Lung microvascular endothelial cell (primary cell): ENCODE results near the gene VPS13D. TPM values are rescaled to one million over a fixed set of nuclear protein-coding genes. Genes with fewer than 3 reads are reported as not detected.
A peak's percentile ranks its signal among the peaks of the same experiment; 100 is the strongest.

Experiments
- DNase-seq, 2 donors: peaks; one replicate each; pipeline versions ENCODE4 v3.0.0 to v3.0.0-alpha.2; 2010; ENCODE audit warnings: low read depth in 2 of 2
- total RNA-seq: library from RNA; depleted of rRNA; stranded (reverse); fragments of >200 nt; gene quantifications from 2 replicates; pipeline ENCODE4 v1.2.1, GENCODE V29; 2014

Gene VPS13D
- total RNA-seq, 1 donor from 2014 or later, result 28.8 TPM

DNA sequence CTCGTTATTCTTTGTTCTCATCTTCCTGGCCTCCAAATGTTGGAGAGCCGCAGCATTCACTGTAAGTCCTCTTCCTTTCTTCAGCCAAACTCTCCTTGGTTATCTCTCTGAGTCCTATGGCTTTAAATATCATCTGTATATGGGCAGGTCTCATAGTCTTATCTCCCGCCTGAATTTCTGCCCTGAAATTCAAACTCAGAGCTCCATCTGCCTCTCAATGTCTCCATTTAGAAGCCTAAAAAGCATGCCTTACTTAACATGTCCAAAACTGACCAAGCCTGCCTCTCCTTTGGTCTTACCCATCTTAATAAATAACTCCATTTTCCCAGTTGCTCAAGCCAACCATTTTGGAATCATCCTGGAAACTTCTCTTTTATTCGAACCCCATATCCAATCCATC, 307.5 kb downstream of the VPS13D start:
- no peak for DNase-seq

DNA sequence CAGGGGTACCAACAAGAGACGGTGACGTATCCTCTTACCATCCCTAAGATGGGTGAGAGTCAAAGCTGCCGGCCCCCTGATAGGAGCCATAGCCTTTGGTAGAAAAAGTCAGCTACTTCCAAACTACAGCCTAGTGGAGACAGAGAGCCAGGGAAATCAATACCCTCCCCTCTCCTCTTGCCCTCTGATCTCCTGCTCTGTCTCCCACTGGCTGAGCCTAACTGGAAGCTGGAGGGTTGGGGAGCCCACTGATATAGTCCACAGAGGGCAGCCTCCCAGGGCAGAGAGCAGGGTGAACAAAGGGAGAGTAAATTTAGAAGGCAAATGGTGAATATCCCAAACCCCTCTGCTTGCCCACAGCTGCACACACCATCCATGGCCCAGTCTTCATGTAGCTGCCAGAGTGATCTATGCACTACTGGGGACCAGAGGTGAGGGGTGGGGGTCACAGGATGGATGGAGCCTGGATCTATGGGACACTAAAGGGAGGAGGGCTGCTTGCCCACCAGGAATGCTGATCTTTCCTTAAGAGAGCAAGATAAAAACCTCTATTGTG, 308.2 kb downstream of the VPS13D start:
- no peak for DNase-seq

- DNase-seq, result peak in 1 of 2 donors; percentile 47
These were observed 308.7 kb downstream of the VPS13D start for GRCh38 chr1:12538536-12538935.

- DNase-seq, result no peak
These were observed 309.5 kb downstream of the VPS13D start for GRCh38 chr1:12539320-12539704.

DNA sequence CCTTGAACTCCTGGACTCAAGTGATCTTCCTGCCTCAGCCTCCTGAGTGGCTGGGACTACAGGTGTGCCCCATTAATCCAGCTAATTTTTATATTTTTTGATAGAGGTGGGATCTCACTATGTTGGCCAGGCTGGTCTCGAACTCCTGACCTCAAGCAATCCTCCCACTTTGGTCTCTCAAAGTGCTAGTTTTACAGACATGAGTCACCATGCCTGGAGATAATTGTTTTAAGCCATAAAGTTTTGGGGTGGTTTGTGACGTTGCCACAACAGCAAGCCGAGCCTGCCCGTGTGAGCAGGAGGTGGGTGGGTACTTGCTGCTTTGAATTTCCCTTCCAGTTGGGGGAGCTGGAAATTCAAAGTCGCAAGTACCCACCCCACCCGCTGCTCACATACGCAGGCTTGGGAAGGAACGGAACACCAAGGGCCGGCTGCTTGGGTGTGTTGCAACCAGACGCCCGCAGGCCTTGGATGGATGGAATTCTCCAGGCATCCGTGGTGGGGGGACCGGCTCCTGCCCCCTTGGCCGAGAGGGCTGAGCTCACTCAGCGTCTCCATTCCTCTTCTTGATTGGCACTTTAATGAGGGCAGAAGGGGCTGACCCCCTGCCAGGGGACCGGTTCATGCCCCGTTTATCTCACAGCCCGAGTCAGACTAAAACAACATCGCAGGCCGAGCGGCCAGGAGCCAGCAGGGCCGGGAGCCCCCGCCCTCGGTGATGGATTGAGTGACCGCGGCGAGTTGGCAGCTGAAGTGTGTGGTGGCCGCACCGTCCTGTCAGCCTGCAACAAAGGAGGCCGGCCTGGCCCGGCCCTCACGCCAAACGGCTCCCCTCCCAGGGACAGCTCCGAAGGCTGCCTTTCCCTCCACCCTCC, 310.1 kb downstream of the VPS13D start:
- peak; percentile 66 to 88 for DNase-seq

DNA sequence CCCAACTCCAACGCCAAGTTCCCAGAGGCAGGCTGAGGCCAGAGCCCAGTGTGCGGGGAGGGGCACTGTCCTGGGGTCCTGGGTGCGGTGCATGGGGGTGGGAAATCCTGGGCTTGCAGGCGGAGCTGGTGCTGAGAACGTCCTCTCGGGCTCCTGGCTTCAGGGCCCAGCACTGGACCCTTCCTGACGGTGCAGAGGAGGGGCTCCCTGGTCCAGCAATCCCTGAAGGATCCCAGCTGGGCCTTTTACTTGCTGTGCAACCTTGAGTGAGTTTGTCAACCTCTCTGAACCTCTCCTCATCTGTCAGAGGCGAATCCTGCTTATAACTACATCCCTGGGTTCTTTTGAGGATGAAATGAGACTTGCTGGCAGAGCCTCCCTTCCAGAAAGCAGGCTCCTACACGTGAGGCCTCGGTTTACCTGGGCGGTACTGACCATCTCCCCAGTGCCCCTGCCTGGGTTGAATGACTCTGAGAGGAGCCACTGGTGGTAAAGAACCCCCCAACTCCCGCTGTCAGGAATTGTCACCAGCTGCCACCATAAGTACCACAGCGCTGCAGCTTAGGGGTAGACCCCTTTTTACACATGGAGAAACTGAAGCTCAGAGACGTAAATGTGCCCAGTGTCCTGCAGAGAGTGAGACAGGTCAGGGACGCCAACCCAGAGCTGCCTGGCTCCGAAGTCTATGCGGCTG, 310.9 kb downstream of the VPS13D start:
- DNase-seq, result no peak

GRCh38 chr1:12541274-12542137, 311.7 kb downstream of the VPS13D start:
- peak in 1 of 2 donors; percentile 62 for DNase-seq

- no peak for DNase-seq
These were observed 312.3 kb downstream of the VPS13D start for GRCh38 chr1:12542138-12542465.

- DNase-seq, result peak in 1 of 2 donors; percentile 44
These were observed 313.1 kb downstream of the VPS13D start for GRCh38 chr1:12542616-12543592.

DNA sequence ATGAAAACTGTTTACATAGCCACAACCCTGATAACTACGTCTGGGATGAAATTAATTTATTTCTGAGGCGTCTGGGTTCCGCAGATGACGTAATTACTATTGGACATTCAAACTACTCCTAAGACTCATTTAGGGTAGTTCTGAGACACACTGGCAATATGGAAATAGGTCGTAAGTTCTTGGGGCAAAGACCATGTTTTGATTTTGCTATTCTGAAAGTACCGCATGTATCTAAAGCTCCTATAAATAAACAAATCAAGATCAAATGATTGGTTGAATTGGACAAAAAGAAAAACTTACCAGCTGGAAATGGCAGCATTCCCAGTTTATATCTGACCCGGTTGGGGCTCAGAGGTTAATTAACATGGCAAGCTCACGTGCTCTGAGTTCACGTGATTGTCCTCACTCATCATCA, 313.9 kb downstream of the VPS13D start:
- DNase-seq, result peak; percentile 45 to 52

- peak in 1 of 2 donors; percentile 71 for DNase-seq
These were observed 314.5 kb downstream of the VPS13D start for GRCh38 chr1:12544357-12544756.

DNA sequence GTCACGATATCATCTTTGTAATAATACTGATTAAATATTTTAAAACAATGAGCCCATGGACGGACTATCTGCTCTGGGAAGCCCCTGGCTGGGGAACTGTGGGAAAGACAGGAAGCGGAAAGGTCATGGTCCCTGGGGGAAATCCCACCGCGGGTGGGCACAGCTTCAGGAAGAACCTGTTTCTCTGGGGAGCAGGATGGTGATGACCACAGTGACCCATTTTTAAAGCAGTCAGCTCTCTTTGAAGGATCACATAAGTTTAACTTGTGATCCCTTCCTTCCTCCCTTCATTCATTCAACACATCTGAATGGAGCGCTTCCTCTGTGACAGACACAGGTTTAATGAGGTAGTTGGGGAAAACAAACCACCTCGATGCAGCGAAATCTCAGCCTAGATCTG, 315.2 kb downstream of the VPS13D start:
- DNase-seq, result peak; percentile 83 to 97

DNA sequence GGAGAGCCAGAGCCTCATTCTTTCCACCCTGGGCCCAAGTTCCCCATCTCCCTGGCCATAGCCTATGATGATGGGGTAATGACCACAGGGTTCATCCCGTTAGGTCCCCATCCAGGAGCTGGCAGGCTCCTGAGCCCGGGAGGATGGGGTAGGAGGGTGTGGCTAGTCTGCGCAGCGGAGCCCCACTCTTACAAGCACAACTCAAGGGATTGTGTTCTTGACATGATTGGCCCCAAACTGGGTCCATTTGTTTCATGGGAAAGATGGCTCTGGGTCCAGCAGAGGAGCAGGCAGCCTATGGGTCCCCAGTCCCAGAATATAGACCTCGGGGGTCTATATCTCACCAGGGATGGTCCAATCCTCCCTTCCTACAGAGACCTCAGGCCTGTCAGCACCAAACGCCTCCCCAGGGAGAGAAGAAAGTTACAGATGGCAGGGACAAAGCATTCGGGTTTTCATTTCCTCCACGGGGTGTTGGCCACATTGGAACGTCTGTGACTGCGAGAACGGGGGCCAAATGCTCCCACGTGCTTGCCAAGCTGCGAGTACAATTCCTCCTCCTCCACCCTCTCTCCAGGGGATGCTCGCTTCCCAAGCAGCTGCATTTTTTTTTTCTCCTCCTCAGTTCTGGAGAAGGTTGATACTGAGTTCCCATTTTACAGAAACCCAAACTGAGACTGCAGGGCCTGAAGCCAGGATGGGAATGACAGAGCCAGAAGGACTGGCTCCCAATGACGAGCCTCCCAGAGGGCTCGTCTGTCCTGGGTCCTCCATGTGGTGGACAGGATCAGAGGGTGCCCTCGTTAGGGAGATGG, 317.1 kb downstream of the VPS13D start:
- DNase-seq, result no peak

DNA sequence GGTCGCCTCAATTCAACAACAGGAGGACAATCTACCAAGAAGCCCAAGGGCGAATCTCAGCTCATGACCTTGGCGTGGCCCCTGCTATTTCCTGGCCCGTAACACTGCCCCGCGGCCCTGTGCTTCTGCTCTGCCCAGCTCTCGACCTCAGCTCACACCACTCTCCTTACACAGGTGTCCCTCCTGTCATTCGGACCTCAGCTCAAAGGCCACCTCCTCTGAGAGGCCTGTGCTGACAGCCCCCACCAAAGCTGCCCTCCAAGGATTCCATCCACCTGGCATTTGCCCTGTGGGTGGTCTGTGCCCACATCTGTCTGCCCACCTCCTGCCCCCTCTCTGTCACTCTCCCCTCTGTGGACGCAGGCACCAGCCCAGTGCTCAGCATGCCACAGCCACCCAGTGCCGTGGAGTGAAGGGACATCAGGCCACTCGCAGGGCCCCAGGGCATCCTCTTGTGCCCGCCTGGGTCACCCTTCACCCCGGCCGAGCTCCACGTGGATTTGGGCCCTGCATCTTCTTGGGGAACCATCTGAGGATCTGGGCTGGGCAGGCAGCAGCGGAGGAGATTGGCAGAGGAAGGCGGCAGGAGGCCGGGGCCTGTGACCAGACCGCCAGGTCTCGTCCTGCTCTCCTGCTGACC, 317.9 kb downstream of the VPS13D start:
- DNase-seq, result no peak

- no peak for DNase-seq
These were observed 318.6 kb downstream of the VPS13D start for GRCh38 chr1:12548279-12548972.

DNA sequence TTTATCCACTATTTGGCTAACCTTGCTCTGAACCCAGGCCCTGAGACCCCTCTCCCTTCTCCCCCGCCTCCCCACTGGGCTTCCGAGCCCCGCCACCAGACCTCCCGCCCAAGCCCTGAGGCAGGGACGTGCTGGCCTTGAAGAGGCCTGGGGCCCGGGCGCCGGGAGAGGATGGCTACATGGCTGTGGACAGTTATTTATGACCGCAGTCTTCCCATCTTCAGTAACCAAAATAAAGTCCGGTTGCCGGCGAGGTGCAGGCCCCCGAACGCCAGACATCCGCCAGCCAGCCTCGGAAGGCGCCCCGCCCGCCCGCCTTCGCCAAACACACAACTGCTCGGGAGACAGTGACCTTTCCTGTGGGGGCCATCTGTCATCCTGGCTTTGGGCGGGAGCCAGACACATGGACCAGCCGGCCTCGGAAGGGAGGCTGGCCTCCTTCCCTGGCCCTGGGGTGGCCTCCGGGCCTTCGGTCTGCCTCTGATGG, 319.2 kb downstream of the VPS13D start:
- DNase-seq, result peak in 1 of 2 donors; percentile 71

- DNase-seq, result peak; percentile 95 to 99
These were observed 319.9 kb downstream of the VPS13D start for GRCh38 chr1:12549460-12550349.
